Raji (cell line): Measurements from ENCODE around the gene ANKRD11.

Experiments
- POLR2A ChIP-seq: IDR thresholded peaks from 2 replicates; pipeline ENCODE4 v1.6.1; 2011; ENCODE audit warnings: low read depth, low read length, control low read depth; ENCODE audit not compliant: insufficient read depth

The ANKRD11 gene

GRCh38 chr16:89297156-89297874, 193.0 kb downstream of the ANKRD11 start:
- TF ChIP-seq POLR2A, result no peak

GRCh38 chr16:89295915-89296314, 194.4 kb downstream of the ANKRD11 start:
- TF ChIP-seq POLR2A, result no peak

DNA sequence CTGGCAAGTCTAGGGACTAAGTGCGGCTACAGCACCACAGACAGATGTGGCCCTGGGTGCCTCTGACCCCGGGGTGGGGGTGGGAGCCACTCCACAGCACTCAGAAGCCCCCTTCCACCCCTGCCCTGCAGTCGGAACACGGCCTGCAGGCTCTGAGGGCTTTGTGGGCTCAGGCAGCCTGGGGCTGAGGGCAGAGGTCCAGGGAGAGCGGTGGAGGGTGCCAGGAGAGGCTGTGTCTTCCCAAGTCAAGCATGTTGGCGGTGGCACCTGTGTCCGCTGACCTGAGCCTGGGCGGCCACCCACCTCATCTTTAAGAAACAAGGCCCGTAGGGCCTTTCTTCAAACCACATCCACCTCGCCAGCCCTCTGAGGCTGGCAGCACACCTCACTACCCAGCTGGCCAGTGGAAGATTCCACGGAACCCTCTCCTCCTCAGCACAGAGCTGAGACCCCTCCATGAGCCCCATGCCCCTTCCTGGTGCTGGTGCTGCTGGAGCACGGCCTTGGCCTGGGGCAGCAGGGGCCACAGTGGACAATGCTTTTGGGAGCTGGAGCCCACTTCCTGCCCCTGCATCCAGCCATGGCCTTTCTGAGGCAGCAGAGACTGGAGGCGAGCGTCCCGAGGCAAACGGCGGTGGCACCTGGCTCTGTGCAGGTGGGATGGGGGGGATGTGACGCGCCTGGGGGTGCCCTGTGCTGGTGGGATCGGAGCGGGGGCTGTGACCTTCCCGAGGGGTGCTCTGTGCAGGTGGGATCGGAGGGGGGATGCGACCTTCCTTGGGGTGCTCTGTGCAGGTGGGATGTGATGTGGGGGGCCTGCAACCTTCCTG, 195.1 kb downstream of the ANKRD11 start:
- no peak for TF ChIP-seq POLR2A

- TF ChIP-seq POLR2A, result no peak
Measured at GRCh38 chr16:89294486-89294885, 195.9 kb downstream of the ANKRD11 start.

DNA sequence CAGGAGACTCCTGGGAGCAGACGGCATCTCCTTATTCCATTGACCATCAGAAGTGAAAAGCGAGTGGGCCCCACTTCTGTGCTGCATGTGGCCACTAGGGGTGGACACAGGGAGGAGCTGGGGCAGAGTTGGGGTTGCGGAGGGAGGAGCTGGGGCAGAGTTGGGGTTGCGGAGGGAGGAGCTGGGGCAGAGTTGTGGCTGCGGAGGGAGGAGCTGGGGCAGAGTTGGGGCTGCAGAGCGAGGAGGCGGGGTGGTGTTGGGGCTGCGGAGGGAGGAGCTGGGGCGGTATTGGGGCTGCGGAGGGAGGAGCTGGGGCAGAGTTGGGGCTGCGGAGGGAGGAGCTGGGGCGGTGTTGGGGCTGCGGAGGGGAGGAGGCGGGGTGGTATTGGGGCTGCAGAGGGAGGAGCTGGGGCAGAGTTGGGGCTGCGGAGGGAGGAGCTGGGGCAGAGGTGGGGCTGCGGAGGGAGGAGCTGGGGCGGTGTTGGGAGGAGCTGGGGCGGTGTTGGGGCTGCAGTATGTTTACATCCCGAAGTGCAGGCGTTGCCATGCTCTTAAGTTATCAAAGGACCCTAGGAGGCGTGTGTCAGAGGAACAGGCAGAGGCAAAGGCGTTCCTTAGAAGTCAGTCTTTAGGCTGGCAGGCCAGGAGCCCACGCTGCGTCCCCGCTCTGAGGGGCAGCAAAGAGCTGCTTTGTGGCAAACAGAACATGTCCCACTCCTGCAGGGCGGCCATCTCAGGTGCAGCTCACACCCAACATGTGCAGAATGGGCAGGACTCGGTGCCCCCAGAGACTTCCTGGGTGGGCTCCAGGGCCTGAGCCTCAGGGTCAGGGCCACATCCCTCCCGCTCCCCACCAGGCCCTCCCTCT, 196.9 kb downstream of the ANKRD11 start:
- TF ChIP-seq POLR2A, result no peak

GRCh38 chr16:89292443-89293078, 197.8 kb downstream of the ANKRD11 start:
- TF ChIP-seq POLR2A, result no peak

DNA sequence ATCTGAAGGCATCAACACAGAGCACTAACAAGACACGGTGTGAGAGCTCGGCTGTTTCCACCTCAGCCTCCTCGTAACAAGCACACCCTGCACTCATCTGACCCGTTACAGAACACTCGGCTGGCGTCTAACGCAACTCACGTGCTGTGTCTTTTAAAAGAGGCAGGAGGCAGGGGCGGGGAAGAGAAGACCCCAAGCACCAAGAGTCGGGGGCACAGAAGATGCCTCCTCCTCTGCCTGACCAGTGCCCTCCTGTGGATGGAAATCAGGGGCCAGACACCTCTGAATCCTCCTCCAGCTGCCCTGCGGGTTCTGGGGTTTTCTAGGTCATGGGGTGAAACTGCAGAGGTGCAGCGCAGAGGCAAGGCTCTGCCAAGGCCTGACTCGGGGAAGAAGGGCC, 198.6 kb downstream of the ANKRD11 start:
- no peak for TF ChIP-seq POLR2A

GRCh38 chr16:89291363-89291762, 199.0 kb downstream of the ANKRD11 start:
- no peak for TF ChIP-seq POLR2A

- no peak for TF ChIP-seq POLR2A
Measured at GRCh38 chr16:89290887-89291286, 199.5 kb downstream of the ANKRD11 start.

DNA sequence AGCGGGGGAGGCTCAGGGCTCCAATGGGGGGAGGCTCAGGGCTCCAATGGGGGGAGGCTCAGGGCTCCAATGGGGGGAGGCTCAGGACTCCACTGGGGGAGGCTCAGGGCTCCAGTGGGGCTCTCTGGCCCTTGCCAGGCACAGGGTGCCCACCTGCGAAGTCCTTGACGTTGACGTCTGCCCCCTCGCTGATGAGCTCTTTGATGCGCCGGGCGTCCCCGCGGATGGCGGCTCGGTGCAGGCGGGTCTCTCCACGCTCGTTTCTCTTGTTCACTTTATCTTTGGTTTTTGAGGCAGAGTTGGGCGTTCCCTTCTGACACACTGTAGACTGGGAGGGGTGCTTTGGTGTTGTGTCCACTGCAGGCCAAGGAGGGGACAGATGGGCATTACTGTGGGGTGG, 199.9 kb downstream of the ANKRD11 start:
- TF ChIP-seq POLR2A, result no peak

- TF ChIP-seq POLR2A, result no peak
Measured at GRCh38 chr16:89289428-89290395, 200.6 kb downstream of the ANKRD11 start.

DNA sequence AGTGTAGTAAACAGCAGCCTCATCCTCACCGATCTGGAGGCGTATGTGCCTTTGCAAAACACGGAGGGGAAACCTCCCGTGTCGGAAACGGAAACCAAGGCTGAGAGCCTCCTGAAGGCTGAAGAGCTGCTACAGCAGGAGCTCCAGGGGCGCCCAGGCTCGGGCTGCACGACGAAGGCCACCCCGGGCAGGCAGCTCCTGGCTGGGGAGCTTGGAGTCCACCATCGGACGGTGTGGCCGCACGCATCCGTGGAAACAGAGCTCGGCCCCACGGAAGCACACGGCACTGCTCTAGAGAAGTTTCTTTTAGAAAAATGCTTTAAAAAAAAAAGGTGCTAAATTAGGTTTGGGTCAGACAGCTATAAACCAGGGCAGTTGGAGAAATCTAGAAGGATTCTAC, 201.4 kb downstream of the ANKRD11 start:
- no peak for TF ChIP-seq POLR2A

- no peak for TF ChIP-seq POLR2A
Measured at GRCh38 chr16:89288577-89288844, 201.8 kb downstream of the ANKRD11 start.

- TF ChIP-seq POLR2A, result no peak
Measured at GRCh38 chr16:89287777-89288576, 202.4 kb downstream of the ANKRD11 start.

DNA sequence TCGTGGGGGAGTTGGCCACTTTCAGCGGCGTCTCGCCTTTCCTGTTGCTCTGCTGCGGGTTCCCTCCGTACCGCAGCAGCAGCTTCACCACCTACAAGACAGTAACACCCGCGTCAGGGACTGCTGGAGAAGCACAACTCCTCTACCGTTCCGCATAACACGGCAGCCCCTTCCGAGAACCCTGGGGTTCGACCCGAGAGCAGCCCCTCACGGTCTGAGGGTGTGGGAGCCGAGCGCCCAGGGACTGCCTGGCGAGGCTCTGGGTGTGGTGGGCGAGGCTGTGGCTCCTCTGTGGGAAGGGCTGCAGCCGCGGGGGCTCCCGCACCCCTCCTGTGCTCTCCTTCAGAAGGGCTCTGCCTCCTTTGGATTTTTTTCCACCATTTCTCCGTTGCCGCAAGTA, 204.3 kb downstream of the ANKRD11 start:
- no peak for TF ChIP-seq POLR2A
